ENCODE results near the gene ACOD1.

DNA sequence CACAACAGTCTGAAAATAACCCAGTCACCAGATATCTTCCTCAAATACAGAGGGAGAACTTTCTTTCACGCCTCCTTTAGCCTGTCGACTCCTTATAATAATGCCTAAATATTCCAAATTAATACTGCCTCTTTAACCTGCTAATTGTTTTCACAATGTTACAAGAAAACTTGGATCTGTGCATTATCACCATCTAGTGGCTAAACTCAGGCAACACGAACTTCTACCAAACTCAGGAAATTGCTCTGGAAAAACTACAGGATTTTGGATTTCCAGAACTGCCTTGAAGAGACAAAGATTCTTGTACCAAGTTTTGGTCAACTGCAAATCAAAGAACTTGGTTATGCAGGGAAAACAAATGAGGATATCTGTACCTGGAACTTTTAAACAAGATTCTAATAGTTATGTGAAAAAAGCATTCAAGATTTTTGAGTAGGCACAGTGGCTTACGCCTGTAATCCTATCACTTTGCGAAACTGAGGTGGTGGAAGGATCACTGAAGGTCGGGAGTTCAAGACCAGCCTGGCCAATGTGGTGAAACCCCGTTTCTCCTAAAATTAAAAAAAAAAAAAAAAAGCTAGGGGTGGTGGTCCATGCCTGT lies 54.4 kb downstream of the ACOD1 start:
- TF ChIP-seq YY1 (IDR thresholded peaks at IDR 0.05; ENCODE audit: insufficient read depth, insufficient read length): no peak
- no peak for TF ChIP-seq ZNF274 (IDR thresholded peaks at IDR 0.05; ENCODE audit: low read depth, low read length)
